ENCODE results near the gene CSNK1A1.

GRCh38 chr5:149497357-149497756 is 53.9 kb downstream of the CSNK1A1 start:
- TF ChIP-seq POLR2AphosphoS5 (IDR thresholded peaks at IDR 0.05): no peak
- TF ChIP-seq CTCF (IDR thresholded peaks at IDR 0.05): no peak
- TF ChIP-seq POLR2A (IDR thresholded peaks at IDR 0.05): no peak
